Kidney (tissue), 14 donors: ENCODE data around the gene HDGFL1. TPM values are rescaled to one million over a fixed set of nuclear protein-coding genes. Genes with fewer than 3 reads are reported as not detected.

Experiments
- DNase-seq, 5 donors: peaks; one replicate each; pipeline ENCODE4 v3.0.0-alpha.2; 2013 to 2020
- FAIRE-seq: peaks from 2 replicates; lab custom pipeline; 2012; peaks lifted over from hg19 to GRCh38; lab: Jason Lieb, UNC
- H3K27ac ChIP-seq, 2 donors: one replicate each; pipeline ENCODE4 v1.7.0; 2013; ENCODE audit warnings: low read depth in 2 of 2, low read length in 2 of 2, inconsistent platforms in 1 of 2
- H3K27me3 ChIP-seq: one replicate; pipeline ENCODE4 v1.7.1; 2013; ENCODE audit warnings: low read length, inconsistent platforms; ENCODE audit not compliant: control insufficient read depth, insufficient read depth
- H3K36me3 ChIP-seq, 3 donors: one replicate each; pipeline versions ENCODE4 v1.7.0 to v1.7.1; 2013; ENCODE audit warnings: low read length in 3 of 3, control low read depth in 1 of 3, inconsistent platforms in 1 of 3; ENCODE audit not compliant: insufficient read depth in 3 of 3, control insufficient read depth in 2 of 3
- H3K4me1 ChIP-seq, 3 donors: one replicate each; pipeline versions ENCODE4 v1.7.0 to v1.7.1; 2013; ENCODE audit warnings: low read length in 3 of 3, inconsistent platforms in 1 of 3, low read depth in 1 of 3; ENCODE audit not compliant: control insufficient read depth in 2 of 3, insufficient read depth in 2 of 3
- H3K4me3 ChIP-seq, 3 donors: one replicate each; pipeline versions ENCODE4 v1.7.0 to v1.8.1; 2013; ENCODE audit warnings: low read length in 3 of 3, control low read depth in 1 of 3, inconsistent platforms in 1 of 3
- H3K9ac ChIP-seq, 3 donors: one replicate each; pipeline versions ENCODE4 v1.7.0 to v1.7.1; 2013; ENCODE audit warnings: low read length in 3 of 3, control low read depth in 1 of 3, inconsistent platforms in 1 of 3
- H3K9me3 ChIP-seq, 3 donors: one replicate each; pipeline versions ENCODE4 v1.7.0 to v1.7.1; 2013; ENCODE audit warnings: low read length in 3 of 3, control low read depth in 1 of 3, inconsistent platforms in 1 of 3; ENCODE audit not compliant: control insufficient read depth in 2 of 3, insufficient read depth in 1 of 3
- CTCF ChIP-seq: IDR thresholded peaks from 3 replicates; pipeline ENCODE4 v1.5.1; 2012; ENCODE audit warnings: mild to moderate bottlenecking, moderate library complexity, borderline replicate concordance; ENCODE audit not compliant: insufficient read depth; ENCODE audit errors: extremely low read depth
- intact Hi-C: fragments of 100-400 bp; cut with DNase I; formaldehyde crosslinking; loops from one replicate; pipeline ENCODE4 v1.11.1; 2022
- polyA plus RNA-seq: library from polyadenylated mRNA; stranded (reverse); fragments of 350-450 nt; fragmentation: Illumina TruSeq; extraction: RNeasy Lipid Tissue Mini Kit (QIAGEN cat#74804); gene quantifications from one replicate; pipeline ENCODE4 v1.2.3, GENCODE V29; 2014; ENCODE audit warnings: low read depth, low replicate concordance; ENCODE audit not compliant: insufficient read depth
- total RNA-seq: library from RNA; stranded (reverse); fragmentation: NEBNext Ultra II Directional; extraction: Animal tissue kit (Norgen Biotek cat#: 25700); gene quantifications from one replicate; pipeline ENCODE4 v1.2.1, GENCODE V29; 2021
- donor health status: control.
- donor health status: control.
- donor health status: control.
- donor health status: control.
- donor health status: control.
- donor health status: DM: yes; HTN: yes; CAD: no.
- donor health status: Normal renal cell carcinoma (clear cell type).

Gene HDGFL1
- total and polyA plus RNA-seq, 2 donors from 2014 or later = not detected

- TF ChIP-seq CTCF = no peak
- H3K27ac ChIP-seq = no peak overlapping the region
- DNase-seq = no peak
- no peak for FAIRE-seq
- intact Hi-C loops = no loop called here
- no peak overlapping the region for H3K4me3 ChIP-seq
- H3K36me3 ChIP-seq = no peaks in the 10 kb centered on the region
- H3K27me3 ChIP-seq = no peaks in the 10 kb centered on the region
- H3K9me3 ChIP-seq = no peaks in the 10 kb centered on the region
- no peaks in the 10 kb centered on the region for H3K4me1 ChIP-seq
- H3K9ac ChIP-seq = no peak overlapping the region
Measured at GRCh38 chr6:22601984-22602383, 32.6 kb downstream of the HDGFL1 start.

DNA sequence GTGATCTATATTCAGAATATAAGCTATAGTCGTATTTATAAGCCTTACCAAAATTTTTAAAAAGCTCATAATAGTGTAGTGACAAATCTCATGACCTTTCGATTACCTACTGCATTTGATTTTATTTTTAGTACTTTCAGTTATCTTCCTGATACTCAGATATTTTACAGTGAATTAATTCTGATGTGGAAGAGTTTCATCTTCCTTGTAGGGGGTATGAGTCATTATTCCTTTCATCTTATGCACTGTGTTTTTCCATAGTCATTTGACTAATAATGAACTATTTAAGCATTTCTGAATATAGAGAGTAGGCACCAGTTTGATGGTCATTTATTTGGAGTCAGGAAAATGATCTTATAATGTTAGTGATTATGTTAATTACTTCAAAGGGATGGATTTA is 36.4 kb downstream of the HDGFL1 start:
- H3K27ac ChIP-seq = no peak overlapping the region
- no peak overlapping the region for H3K9ac ChIP-seq
- H3K4me3 ChIP-seq = no peak overlapping the region
- no peak for FAIRE-seq
- no peaks in the 10 kb centered on the region for H3K36me3 ChIP-seq
- H3K9me3 ChIP-seq = no peaks in the 10 kb centered on the region
- intact Hi-C loops = no loop called here
- TF ChIP-seq CTCF = no peak
- no peaks in the 10 kb centered on the region for H3K27me3 ChIP-seq
- H3K4me1 ChIP-seq = no peaks in the 10 kb centered on the region
- DNase-seq = no peak

GRCh38 chr6:22610127-22610526 is 40.8 kb downstream of the HDGFL1 start:
- Histone ChIP-seq H3K9ac (no peak overlapping the region), H3K4me3 (no peak overlapping the region), H3K9me3 (no peaks in the 10 kb centered on the region), H3K36me3 (no peaks in the 10 kb centered on the region), H3K27me3 (no peaks in the 10 kb centered on the region), H3K27ac (no peak overlapping the region), H3K4me1 (peaks cover 0 to 3% (median 0%) of the 10 kb centered on the region in 3 donors)
- FAIRE-seq = no peak
- intact Hi-C loops = no loop called here
- no peak for DNase-seq
- no peak for TF ChIP-seq CTCF

DNA sequence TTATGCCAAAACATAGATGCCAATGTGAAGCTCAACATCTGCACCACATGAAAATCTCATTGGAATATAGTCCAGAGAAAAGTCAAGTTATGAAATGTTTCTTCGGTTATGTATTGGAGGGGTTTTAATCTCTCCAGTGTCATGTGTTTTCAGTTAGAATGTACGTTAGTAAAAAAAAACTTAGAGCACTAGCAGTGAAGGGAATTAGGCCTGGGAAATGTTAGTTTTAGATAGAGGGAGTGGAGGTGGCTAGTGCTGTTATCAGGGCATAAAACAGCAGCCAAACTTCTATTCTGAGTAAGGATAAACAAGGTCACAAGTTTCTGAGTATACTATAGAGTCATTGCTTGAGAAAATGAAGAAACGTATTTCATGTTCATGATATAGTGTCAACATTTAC is 42.9 kb downstream of the HDGFL1 start:
- FAIRE-seq = no peak

More for the DNA sequence above, 42.9 kb downstream of the HDGFL1 start:
- Histone ChIP-seq H3K9me3 (peaks cover 0 to 4% (median 0%) of the 10 kb centered on the region in 3 donors), H3K4me1 (peaks cover 0 to 3% (median 0%) of the 10 kb centered on the region in 3 donors), H3K27me3 (no peaks in the 10 kb centered on the region), H3K27ac (no peak overlapping the region), H3K4me3 (no peak overlapping the region), H3K36me3 (no peaks in the 10 kb centered on the region), H3K9ac (no peak overlapping the region)
- TF ChIP-seq CTCF = no peak
- intact Hi-C loops = no loop called here
- peak in 1 of 5 donors; percentile 30 for DNase-seq
